Gastrocnemius medialis (tissue), 4 donors: ENCODE measurements around the gene CERS3. TPM values are rescaled to one million over a fixed set of nuclear protein-coding genes. Genes with fewer than 3 reads are reported as not detected.
A peak's percentile ranks its signal among the peaks of the same experiment; 100 is the strongest.

Experiments used
- ATAC-seq, 2 donors: fragments of 150-250 bp; one replicate each; pipeline ENCODE4 v1.9.1; 2016
- DNase-seq, 2 donors: peaks; one replicate each; pipeline ENCODE4 v3.0.0-alpha.2; 2019
- H3K27ac ChIP-seq, 4 donors: fragments of 200-600 bp; sonication (generic); 1 replicate in 1 of 4; 2 replicates in 3 of 4; pipeline ENCODE4 v1.5.1; 2016 to 2018; ENCODE audit warnings: mild to moderate bottlenecking in 2 of 4, moderate library complexity in 1 of 4
- H3K27me3 ChIP-seq, 3 donors: fragments of 200-600 bp; sonication (generic) in 2 of 3; 1 replicate in 1 of 3; 2 replicates in 2 of 3; pipeline versions ENCODE4 v1.5.1 to v1.6.0; 2016 to 2019; ENCODE audit warnings: mild to moderate bottlenecking in 1 of 3, moderate library complexity in 1 of 3
- H3K36me3 ChIP-seq, 2 donors: fragments of 200-600 bp; sonication (generic) in 1 of 2; one replicate each; pipeline ENCODE4 v1.5.1; 2017 to 2018
- H3K4me1 ChIP-seq, 2 donors: fragments of 200-600 bp; sonication (generic) in 1 of 2; one replicate each; pipeline ENCODE4 v1.5.1; 2016 to 2017; ENCODE audit warnings: mild to moderate bottlenecking in 2 of 2
- H3K4me3 ChIP-seq, 4 donors: fragments of 200-600 bp; sonication (generic) in 3 of 4; 1 replicate in 1 of 4; 2 replicates in 3 of 4; pipeline ENCODE4 v1.5.1; 2016 to 2019; ENCODE audit warnings: mild to moderate bottlenecking in 2 of 4
- H3K9me3 ChIP-seq, 3 donors: fragments of 200-600 bp; sonication (generic) in 2 of 3; 1 replicate in 1 of 3; 2 replicates in 2 of 3; pipeline ENCODE4 v1.5.1; 2016 to 2019
- CTCF ChIP-seq, 5 experiments: fragments of 450-650 bp in 3 of 5; fragments of 200-600 bp in 2 of 5; sonication (generic) in 2 of 5; IDR thresholded peaks in 4 of 5; conservative IDR thresholded peaks in 1 of 5; 1 replicate in 4 of 5; 2 replicates in 1 of 5; pipeline ENCODE4 v1.5.1; 2016 to 2019; ENCODE audit warnings: antibody characterized with exemption in 5 of 5, mild to moderate bottlenecking in 3 of 5, moderate library complexity in 3 of 5
- POLR2A ChIP-seq, 2 donors: fragments of 450-650 bp; IDR thresholded peaks; one replicate each; pipeline ENCODE4 v1.6.1; 2017; ENCODE audit warnings: antibody characterized with exemption in 2 of 2, mild to moderate bottlenecking in 2 of 2, moderate library complexity in 2 of 2
- in situ Hi-C, 4 donors: fragments of 200-750 bp; cut with MboI; loops; one replicate each; pipeline versions ENCODE4 v1.15.0 to v1.8.0; 2017; ENCODE audit warnings: low sequenced_read_pairs in 4 of 4
- intact Hi-C: fragments of 100-400 bp; cut with DNase I; formaldehyde crosslinking; loops from one replicate; pipeline ENCODE4 v1.15.1; 2023; ENCODE audit warnings: low total_unique reads
- total RNA-seq, 4 donors: library from RNA; depleted of rRNA; stranded (reverse); fragments of >200 nt; gene quantifications; one replicate each; pipeline versions ENCODE4 v1.1.0 to v1.2.3, GENCODE V29; 2016

CERS3 gene
- total RNA-seq, 4 donors from 2014 or later = 0.52 to 0.97 TPM; not detected in 2

- Histone ChIP-seq H3K36me3 (no peaks in the 10 kb centered on the region), H3K27ac (no peak overlapping the region), H3K9me3 (no peaks in the 10 kb centered on the region), H3K4me3 (no peak overlapping the region), H3K4me1 (peaks cover 20 to 21% of the 10 kb centered on the region in 2 donors), H3K27me3 (no peaks in the 10 kb centered on the region)
- in situ Hi-C loops (no loop called here), intact Hi-C loops (loop anchor here (10.0 kb wide), 1 partner anchor 1405 kb away; no protein-coding TSS in a partner anchor)
- no peak for TF ChIP-seq CTCF (IDR thresholded peaks at IDR 0.05 in 4 of 5, conservative IDR thresholded peaks at IDR 0.05 in 1 of 5)
- TF ChIP-seq POLR2A (IDR thresholded peaks at IDR 0.05) = no peak
- DNase-seq (no peak), ATAC-seq (no peak)
These were observed 806 bp upstream of the CERS3 start for GRCh38 chr15:100529556-100529955.

- ATAC-seq (peak; percentile 85), DNase-seq (peak; percentile 84 to 90)
- in situ Hi-C loops (no loop called here), intact Hi-C loops (loop anchor here (10.0 kb wide), 1 partner anchor 1401 kb away; no protein-coding TSS in a partner anchor)
- H3K9me3 ChIP-seq = no peaks in the 10 kb centered on the region
- peaks cover 24 to 49% of the 10 kb centered on the region in 2 donors for H3K4me1 ChIP-seq
- no peaks in the 10 kb centered on the region for H3K27me3 ChIP-seq
- TF ChIP-seq CTCF (IDR thresholded peaks at IDR 0.05 in 4 of 5, conservative IDR thresholded peaks at IDR 0.05 in 1 of 5) (peak in 4 of 5 experiments; percentile 4 to 40 (median 15)), POLR2A (IDR thresholded peaks at IDR 0.05) (no peak)
- no peaks in the 10 kb centered on the region for H3K36me3 ChIP-seq
- peak overlapping the region; percentile 84 to 88 (median 86) for H3K27ac ChIP-seq
- peak overlapping the region in 1 of 4 donors; percentile 24 for H3K4me3 ChIP-seq
These were observed 2.7 kb downstream of the CERS3 start for GRCh38 chr15:100526027-100526481.

GRCh38 chr15:100525436-100525835, 3.3 kb downstream of the CERS3 start:
- Histone ChIP-seq H3K4me3 (no peak overlapping the region), H3K27ac (peak overlapping the region; percentile 84 to 88 (median 86)), H3K36me3 (no peaks in the 10 kb centered on the region), H3K27me3 (no peaks in the 10 kb centered on the region), H3K4me1 (peaks cover 24 to 55% of the 10 kb centered on the region in 2 donors), H3K9me3 (no peaks in the 10 kb centered on the region)
- ATAC-seq = no peak
- DNase-seq = no peak
- in situ Hi-C loops = no loop called here
- TF ChIP-seq CTCF (IDR thresholded peaks at IDR 0.05 in 4 of 5, conservative IDR thresholded peaks at IDR 0.05 in 1 of 5) = no peak
- no peak for TF ChIP-seq POLR2A (IDR thresholded peaks at IDR 0.05)
- intact Hi-C loops = loop anchor here (10.0 kb wide), 1 partner anchor 1401 kb away; no protein-coding TSS in a partner anchor

- Histone ChIP-seq H3K4me1 (peaks cover 32 to 66% of the 10 kb centered on the region in 2 donors), H3K36me3 (no peaks in the 10 kb centered on the region), H3K4me3 (no peak overlapping the region), H3K9me3 (no peaks in the 10 kb centered on the region), H3K27ac (peak overlapping the region; percentile 84 to 88 (median 86)), H3K27me3 (no peaks in the 10 kb centered on the region)
- TF ChIP-seq POLR2A (IDR thresholded peaks at IDR 0.05) (no peak), CTCF (IDR thresholded peaks at IDR 0.05 in 4 of 5, conservative IDR thresholded peaks at IDR 0.05 in 1 of 5) (no peak)
- DNase-seq (no peak), ATAC-seq (no peak)
- intact Hi-C loops (loop anchor here (10.0 kb wide), 1 partner anchor 1400 kb away; no protein-coding TSS in a partner anchor), in situ Hi-C loops (no loop called here)
These were observed 4.4 kb downstream of the CERS3 start for GRCh38 chr15:100524326-100524725.
